Measurements from ENCODE around the gene GOLGA8T. TPM values are rescaled to one million over a fixed set of nuclear protein-coding genes. Genes with fewer than 3 reads are reported as not detected.
"Not testable (repeated sequence)": the region's sequence is repeated elsewhere in the genome, so short reads cannot be mapped to it uniquely, and the experiment has no call there.

GOLGA8T gene
- total RNA-seq (under 1 TPM in 1 of 2 donors, not detected in 1; 0.48 TPM), polyA plus RNA-seq (not detected)
- long read RNA-seq, donor 1: 0 reads
- long read RNA-seq, donor 2: 0 reads

GRCh38 chr15:30134751-30135150 lies at the start of gene GOLGA8T:
TSS of gene GOLGA8T (plus strand) at chr15:30135051. CDS start at chr15:30135149, 98 bp downstream.
- H3K9me3 ChIP-seq (ENCODE audit: control insufficient read depth, low read length); ATAC-seq (ENCODE audit: low FRiP score); intact Hi-C loops (cut with DNase I); H3K27ac ChIP-seq (ENCODE audit: low read depth in 1 of 2, low read length in 2 of 2); H3K4me3 ChIP-seq (ENCODE audit: low read length in 2 of 2); DNase-seq; H3K36me3 ChIP-seq (ENCODE audit: control insufficient read depth in 1 of 2, insufficient read depth in 2 of 2, low read length in 1 of 2); H3K27me3 ChIP-seq (ENCODE audit: control insufficient read depth in 1 of 2, insufficient read depth in 2 of 2, low read length in 1 of 2); H3K4me1 ChIP-seq (ENCODE audit: control insufficient read depth in 1 of 2, insufficient read depth in 2 of 2, low read length in 2 of 2): not testable (repeated sequence)
- WGBS, 2 donors: no CpG with 5 or more reads among the region's 7 CpGs

GRCh38 chr15:30097827-30098226 lies 37.0 kb upstream of the GOLGA8T start:
- H3K9me3 ChIP-seq (ENCODE audit: control insufficient read depth, low read length); H3K27ac ChIP-seq (ENCODE audit: low read depth in 1 of 2, low read length in 2 of 2); ATAC-seq (ENCODE audit: low FRiP score); H3K4me3 ChIP-seq (ENCODE audit: low read length in 2 of 2); DNase-seq; H3K4me1 ChIP-seq (ENCODE audit: control insufficient read depth in 1 of 2, insufficient read depth in 2 of 2, low read length in 2 of 2); intact Hi-C loops (cut with DNase I); H3K27me3 ChIP-seq (ENCODE audit: control insufficient read depth in 1 of 2, insufficient read depth in 2 of 2, low read length in 1 of 2); H3K36me3 ChIP-seq (ENCODE audit: control insufficient read depth in 1 of 2, insufficient read depth in 2 of 2, low read length in 1 of 2): not testable (repeated sequence)
- no CpG with 5 or more reads among the region's 8 CpGs for WGBS, 2 donors

- not testable (repeated sequence) for H3K36me3 ChIP-seq (ENCODE audit: control insufficient read depth in 1 of 2, insufficient read depth in 2 of 2, low read length in 1 of 2)
- ATAC-seq (ENCODE audit: low FRiP score): peak; percentile 57
Observed at GRCh38 chr15:30102890-30103289, 32.0 kb upstream of the GOLGA8T start.

GRCh38 chr15:30103941-30104507 lies 30.8 kb upstream of the GOLGA8T start:
- DNase-seq: peak in 1 of 2 donors; percentile 30
- H3K27me3 ChIP-seq (ENCODE audit: control insufficient read depth in 1 of 2, insufficient read depth in 2 of 2, low read length in 1 of 2); H3K36me3 ChIP-seq (ENCODE audit: control insufficient read depth in 1 of 2, insufficient read depth in 2 of 2, low read length in 1 of 2); H3K4me1 ChIP-seq (ENCODE audit: control insufficient read depth in 1 of 2, insufficient read depth in 2 of 2, low read length in 2 of 2); H3K27ac ChIP-seq (ENCODE audit: low read depth in 1 of 2, low read length in 2 of 2); H3K9me3 ChIP-seq (ENCODE audit: control insufficient read depth, low read length); intact Hi-C loops (cut with DNase I): not testable (repeated sequence)
- peak; percentile 85 for ATAC-seq (ENCODE audit: low FRiP score)
- peak overlapping the region in 1 of 2 donors; percentile 6 for H3K4me3 ChIP-seq (ENCODE audit: low read length in 2 of 2)
- 2 to 3% methylated on average over 6 to 25 of the region's 42 CpGs for WGBS, 2 donors

More at GRCh38 chr15:30102890-30103289, 32.0 kb upstream of the GOLGA8T start:
- no CpG with 5 or more reads among the region's 12 CpGs for WGBS, 2 donors
- H3K4me1 ChIP-seq (ENCODE audit: control insufficient read depth in 1 of 2, insufficient read depth in 2 of 2, low read length in 2 of 2); DNase-seq; intact Hi-C loops (cut with DNase I); H3K27ac ChIP-seq (ENCODE audit: low read depth in 1 of 2, low read length in 2 of 2); H3K27me3 ChIP-seq (ENCODE audit: control insufficient read depth in 1 of 2, insufficient read depth in 2 of 2, low read length in 1 of 2); H3K4me3 ChIP-seq (ENCODE audit: low read length in 2 of 2); H3K9me3 ChIP-seq (ENCODE audit: control insufficient read depth, low read length): not testable (repeated sequence)

- H3K27ac ChIP-seq (ENCODE audit: low read depth in 1 of 2, low read length in 2 of 2): not testable (repeated sequence)
Observed at GRCh38 chr15:30110591-30110990, 24.3 kb upstream of the GOLGA8T start.

DNA sequence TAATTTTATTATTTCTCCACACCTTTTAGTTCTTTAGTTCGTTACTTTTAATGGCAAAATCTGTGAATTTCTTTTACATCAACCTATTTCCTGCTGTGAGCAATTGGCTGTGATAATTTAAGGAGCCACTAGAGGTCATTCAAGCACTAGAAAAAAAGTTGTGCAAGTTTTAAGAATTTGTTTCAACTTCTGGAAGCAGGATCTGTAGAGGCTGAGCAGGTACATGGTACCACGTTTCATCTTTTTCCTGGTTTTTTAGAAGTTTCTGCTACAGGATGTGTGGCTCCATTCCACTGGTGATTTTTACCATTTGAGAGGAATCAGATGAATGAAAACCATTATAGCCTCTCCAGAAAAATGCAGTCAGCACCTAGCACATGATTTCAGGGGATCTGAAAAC lies 4.8 kb upstream of the GOLGA8T start:
- H3K27ac ChIP-seq (ENCODE audit: low read depth in 1 of 2, low read length in 2 of 2); DNase-seq; ATAC-seq (ENCODE audit: low FRiP score); H3K36me3 ChIP-seq (ENCODE audit: control insufficient read depth in 1 of 2, insufficient read depth in 2 of 2, low read length in 1 of 2); H3K9me3 ChIP-seq (ENCODE audit: control insufficient read depth, low read length); intact Hi-C loops (cut with DNase I); H3K4me3 ChIP-seq (ENCODE audit: low read length in 2 of 2); H3K27me3 ChIP-seq (ENCODE audit: control insufficient read depth in 1 of 2, insufficient read depth in 2 of 2, low read length in 1 of 2); H3K4me1 ChIP-seq (ENCODE audit: control insufficient read depth in 1 of 2, insufficient read depth in 2 of 2, low read length in 2 of 2): not testable (repeated sequence)
- WGBS, 2 donors: 0% methylated on average over 1 of the region's 2 CpGs

More at GRCh38 chr15:30110591-30110990, 24.3 kb upstream of the GOLGA8T start:
- no CpG with 5 or more reads among the region's 4 CpGs for WGBS, 2 donors
- H3K4me1 ChIP-seq (ENCODE audit: control insufficient read depth in 1 of 2, insufficient read depth in 2 of 2, low read length in 2 of 2); intact Hi-C loops (cut with DNase I); H3K27me3 ChIP-seq (ENCODE audit: control insufficient read depth in 1 of 2, insufficient read depth in 2 of 2, low read length in 1 of 2); H3K36me3 ChIP-seq (ENCODE audit: control insufficient read depth in 1 of 2, insufficient read depth in 2 of 2, low read length in 1 of 2); DNase-seq; H3K9me3 ChIP-seq (ENCODE audit: control insufficient read depth, low read length); H3K4me3 ChIP-seq (ENCODE audit: low read length in 2 of 2); ATAC-seq (ENCODE audit: low FRiP score): not testable (repeated sequence)

DNA sequence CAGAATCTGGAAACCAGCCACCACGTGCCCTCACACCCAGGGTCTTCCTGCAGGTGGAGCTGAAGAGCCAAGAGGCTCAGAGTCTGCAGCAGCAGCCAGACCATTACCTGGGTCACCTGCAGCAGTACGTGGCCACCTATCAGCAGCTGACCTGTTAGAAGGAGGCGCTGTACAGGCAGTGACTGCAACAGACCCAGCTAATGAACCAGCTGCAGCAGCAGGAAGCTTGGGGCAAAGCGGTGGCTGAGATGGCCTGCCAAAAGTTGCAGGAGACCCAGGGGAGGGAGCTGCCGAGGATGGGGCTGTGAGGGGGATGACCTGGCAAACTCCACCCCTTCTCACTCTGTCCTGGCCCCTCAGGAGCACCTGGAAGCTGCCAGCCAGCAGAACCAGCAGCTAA lies 8.4 kb downstream of the GOLGA8T start:
- H3K27me3 ChIP-seq (ENCODE audit: control insufficient read depth in 1 of 2, insufficient read depth in 2 of 2, low read length in 1 of 2); H3K9me3 ChIP-seq (ENCODE audit: control insufficient read depth, low read length): not testable (repeated sequence)

GRCh38 chr15:30149891-30150290 lies 15.0 kb downstream of the GOLGA8T start:
- H3K27me3 ChIP-seq (ENCODE audit: control insufficient read depth in 1 of 2, insufficient read depth in 2 of 2, low read length in 1 of 2); DNase-seq; ATAC-seq (ENCODE audit: low FRiP score); H3K9me3 ChIP-seq (ENCODE audit: control insufficient read depth, low read length); H3K27ac ChIP-seq (ENCODE audit: low read depth in 1 of 2, low read length in 2 of 2); H3K4me1 ChIP-seq (ENCODE audit: control insufficient read depth in 1 of 2, insufficient read depth in 2 of 2, low read length in 2 of 2); H3K4me3 ChIP-seq (ENCODE audit: low read length in 2 of 2); H3K36me3 ChIP-seq (ENCODE audit: control insufficient read depth in 1 of 2, insufficient read depth in 2 of 2, low read length in 1 of 2); intact Hi-C loops (cut with DNase I): not testable (repeated sequence)
- WGBS, 2 donors: no CpG with 5 or more reads among the region's 8 CpGs

More for the DNA sequence above, 8.4 kb downstream of the GOLGA8T start:
- WGBS, 2 donors: 69 to 93% methylated on average over 2 to 4 of the region's 5 CpGs
- H3K27ac ChIP-seq (ENCODE audit: low read depth in 1 of 2, low read length in 2 of 2); H3K36me3 ChIP-seq (ENCODE audit: control insufficient read depth in 1 of 2, insufficient read depth in 2 of 2, low read length in 1 of 2); H3K4me1 ChIP-seq (ENCODE audit: control insufficient read depth in 1 of 2, insufficient read depth in 2 of 2, low read length in 2 of 2); ATAC-seq (ENCODE audit: low FRiP score); intact Hi-C loops (cut with DNase I); DNase-seq; H3K4me3 ChIP-seq (ENCODE audit: low read length in 2 of 2): not testable (repeated sequence)

Data from aorta (tissue), 5 donors.